Naive thymus-derived CD4-positive, alpha-beta T cell (primary cell): ENCODE data around the gene LZTR1. TPM values are rescaled to one million over a fixed set of nuclear protein-coding genes. Genes with fewer than 3 reads are reported as not detected.
A peak's percentile ranks its signal among the peaks of the same experiment; 100 is the strongest.

Source experiments
- ATAC-seq: fragments of 150-1000 bp; cut with Tn5 transposase; 2 replicates; pipeline ENCODE4 v1.10.0; 2021; ENCODE audit warnings: mild to moderate bottlenecking, moderate library complexity
- CTCF ChIA-PET: fragments of 350-600 bp; sonication (Branson Sonifier 250); formaldehyde crosslinking; loops from one replicate; lab custom pipeline; 2021; ENCODE audit warnings: antibody characterized with exemption; lab: Charles Lee
- POLR2A ChIA-PET: fragments of 350-600 bp; sonication (Branson Sonifier 250); formaldehyde crosslinking; loops from one replicate; lab custom pipeline; 2021; ENCODE audit warnings: antibody characterized with exemption, inconsistent platforms; lab: Charles Lee
- DNase-seq, 9 donors: peaks; one replicate each; pipeline versions ENCODE4 v3.0.0 to v3.0.0-alpha.2; 2020 to 2022; ENCODE audit warnings: mixed read lengths in 1 of 9
- H3K27ac ChIP-seq: one replicate; pipeline ENCODE4 v1.7.0; 2013; ENCODE audit warnings: mild to moderate bottlenecking, low read depth, low read length, moderate library complexity
- H3K27me3 ChIP-seq, 2 donors: one replicate each; pipeline ENCODE4 v1.7.0; 2013; ENCODE audit warnings: low read length in 2 of 2, mild to moderate bottlenecking in 2 of 2, moderate library complexity in 2 of 2; ENCODE audit not compliant: control insufficient read depth in 2 of 2, insufficient read depth in 2 of 2
- H3K36me3 ChIP-seq, 3 experiments: 1 replicate in 2 of 3; 2 replicates in 1 of 3; pipeline ENCODE4 v1.7.0; 2013; ENCODE audit warnings: low read length in 3 of 3, mild to moderate bottlenecking in 3 of 3, moderate library complexity in 1 of 3; ENCODE audit not compliant: insufficient read depth in 3 of 3, control insufficient read depth in 2 of 3
- H3K4me1 ChIP-seq, 2 donors: one replicate each; pipeline ENCODE4 v1.7.0; 2013; ENCODE audit warnings: low read length in 2 of 2, mild to moderate bottlenecking in 2 of 2, moderate library complexity in 1 of 2; ENCODE audit not compliant: control insufficient read depth in 2 of 2, insufficient read depth in 2 of 2
- H3K4me3 ChIP-seq: 2 replicates; pipeline ENCODE4 v1.7.0; 2013; ENCODE audit warnings: mild to moderate bottlenecking, low read length
- H3K9me3 ChIP-seq, 3 experiments: 1 replicate in 2 of 3; 2 replicates in 1 of 3; pipeline ENCODE4 v1.7.0; 2013; ENCODE audit warnings: low read length in 3 of 3; ENCODE audit not compliant: control insufficient read depth in 2 of 3
- H3K27ac Mint-ChIP-seq, 9 donors: one replicate each; pipeline ENCODE4 v1.8.0; 2020 to 2022; ENCODE audit warnings: mixed read lengths in 9 of 9, mild to moderate bottlenecking in 8 of 9, moderate library complexity in 5 of 9, inconsistent platforms in 2 of 9
- H3K27me3 Mint-ChIP-seq, 5 donors: one replicate each; pipeline ENCODE4 v1.8.0; 2021 to 2022; ENCODE audit warnings: mixed read lengths in 5 of 5, mild to moderate bottlenecking in 1 of 5
- H3K36me3 Mint-ChIP-seq, 5 donors: one replicate each; pipeline ENCODE4 v1.8.0; 2020 to 2022; ENCODE audit warnings: mixed read lengths in 5 of 5, mild to moderate bottlenecking in 3 of 5, inconsistent platforms in 1 of 5
- H3K4me1 Mint-ChIP-seq, 7 donors: one replicate each; pipeline ENCODE4 v1.8.0; 2020 to 2022; ENCODE audit warnings: mixed read lengths in 7 of 7, mild to moderate bottlenecking in 3 of 7, inconsistent platforms in 1 of 7
- H3K4me3 Mint-ChIP-seq, 10 donors: one replicate each; pipeline ENCODE4 v1.8.0; 2020 to 2022; ENCODE audit warnings: mild to moderate bottlenecking in 10 of 10, mixed read lengths in 10 of 10, moderate library complexity in 6 of 10, inconsistent platforms in 2 of 10
- H3K9me3 Mint-ChIP-seq, 11 donors: one replicate each; pipeline ENCODE4 v1.8.0; 2020 to 2022; ENCODE audit warnings: mixed read lengths in 11 of 11, mild to moderate bottlenecking in 4 of 11, inconsistent platforms in 1 of 11, moderate library complexity in 1 of 11
- intact Hi-C, 2 donors: fragments of 100-400 bp; cut with micrococcal nuclease; formaldehyde crosslinking; loops; one replicate each; pipeline ENCODE4 v1.15.1; 2023
- polyA plus RNA-seq, 2 donors: library from polyadenylated mRNA; unstranded; fragments of 300-500 nt; fragmentation: Illumina TruSeq; gene quantifications; one replicate each; pipeline ENCODE4 v1.2.3, GENCODE V29; 2021
- total RNA-seq, 6 experiments: library from RNA in 5 of 6; stranded (reverse) in 5 of 6; gene quantifications; 1 replicate in 5 of 6; 2 replicates in 1 of 6; pipeline ENCODE4 v1.2.3 and lab custom pipeline; 2021 to 2026

The LZTR1 gene
- total and polyA plus RNA-seq, 7 experiments from 2014 or later, result 11.4 to 104 (median 71.2) TPM

DNA sequence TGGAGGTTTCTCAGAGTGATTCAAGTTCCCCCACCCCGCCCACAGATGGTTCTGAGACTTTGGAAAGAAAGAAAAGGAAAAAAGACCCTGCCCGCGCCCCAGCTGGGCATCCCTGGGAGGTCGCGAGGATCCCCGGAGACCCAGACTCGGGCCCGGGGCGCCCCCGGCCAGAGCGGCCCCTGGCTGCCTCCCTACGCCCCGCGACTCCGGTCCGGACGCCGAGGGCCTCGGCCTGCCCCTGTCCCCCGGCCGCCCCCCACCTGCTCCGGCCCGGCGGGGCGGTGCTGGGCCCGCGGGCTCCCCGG is 17.3 kb upstream of the LZTR1 start:
- Mint-ChIP-seq H3K36me3 (no peaks in the 10 kb centered on the region), H3K27ac (peak overlapping the region in 5 of 9 donors; percentile 14 to 78 (median 47)), H3K4me1 (peaks cover 0 to 17% (median 12%) of the 10 kb centered on the region in 7 donors), H3K27me3 (peaks cover 4 to 33% (median 11%) of the 10 kb centered on the region in 5 donors), H3K4me3 (peak overlapping the region; percentile 72 to 88 (median 82)), H3K9me3 (peaks cover 0 to 1% (median 0%) of the 10 kb centered on the region in 11 donors)
- no peaks in the 10 kb centered on the region for H3K4me1 ChIP-seq
- no peak for DNase-seq
- no peaks in the 10 kb centered on the region for H3K27me3 ChIP-seq
- no peak for ATAC-seq
- no peak overlapping the region for H3K4me3 ChIP-seq
- peak overlapping the region; percentile 7 for H3K27ac ChIP-seq
- intact Hi-C loops, result loop anchor here in 1 of 2 donors (5.0 to 10.0 kb wide), 2 partner anchors 38 to 150 kb away; partner anchors contain the start of gene THAP7
- H3K36me3 ChIP-seq, result no peaks in the 10 kb centered on the region
- H3K9me3 ChIP-seq, result no peaks in the 10 kb centered on the region
- CTCF ChIA-PET, result no interaction called here
- POLR2A ChIA-PET, result no interaction called here

GRCh38 chr22:20965104-20965887 is 16.8 kb upstream of the LZTR1 start:
- DNase-seq (no peak), ATAC-seq (peak; percentile 44)
- Histone ChIP-seq H3K36me3 (no peaks in the 10 kb centered on the region), H3K27ac (peak overlapping the region; percentile 29), H3K4me1 (no peaks in the 10 kb centered on the region), H3K9me3 (no peaks in the 10 kb centered on the region), H3K4me3 (no peak overlapping the region), H3K27me3 (no peaks in the 10 kb centered on the region)
- peaks cover 2 to 31% (median 8%) of the 10 kb centered on the region in 5 donors for H3K27me3 Mint-ChIP-seq
- no peaks in the 10 kb centered on the region for H3K36me3 Mint-ChIP-seq
- no peak overlapping the region for H3K27ac Mint-ChIP-seq
- peaks cover 0 to 17% (median 12%) of the 10 kb centered on the region in 7 donors for H3K4me1 Mint-ChIP-seq
- peak overlapping the region in 8 of 10 donors; percentile 7 to 71 (median 52) for H3K4me3 Mint-ChIP-seq
- intact Hi-C loops, result loop anchor here in 1 of 2 donors (10.0 kb wide), 1 partner anchor 150 kb away; no protein-coding TSS in a partner anchor
- peaks cover 0 to 1% (median 0%) of the 10 kb centered on the region in 11 donors for H3K9me3 Mint-ChIP-seq
- ChIA-PET CTCF (no interaction called here), POLR2A (no interaction called here)

- Mint-ChIP-seq H3K27me3 (peaks cover 0 to 30% (median 6%) of the 10 kb centered on the region in 5 donors), H3K4me3 (peak overlapping the region in 6 of 10 donors; percentile 7 to 71 (median 45)), H3K9me3 (peaks cover 0 to 2% (median 0%) of the 10 kb centered on the region in 11 donors), H3K27ac (no peak overlapping the region), H3K36me3 (no peaks in the 10 kb centered on the region), H3K4me1 (peaks cover 0 to 17% (median 12%) of the 10 kb centered on the region in 7 donors)
- POLR2A ChIA-PET, result no interaction called here
- intact Hi-C loops, result loop anchor here in 1 of 2 donors (10.0 kb wide), 1 partner anchor 149 kb away; no protein-coding TSS in a partner anchor
- H3K4me3 ChIP-seq, result no peak overlapping the region
- H3K27ac ChIP-seq, result no peak overlapping the region
- no peaks in the 10 kb centered on the region for H3K36me3 ChIP-seq
- H3K9me3 ChIP-seq, result no peaks in the 10 kb centered on the region
- ATAC-seq (no peak), DNase-seq (no peak)
- CTCF ChIA-PET, result no interaction called here
- H3K4me1 ChIP-seq, result no peaks in the 10 kb centered on the region
- no peaks in the 10 kb centered on the region for H3K27me3 ChIP-seq
These were observed 15.9 kb upstream of the LZTR1 start for GRCh38 chr22:20965888-20966855.

GRCh38 chr22:20966883-20967696 is 15.0 kb upstream of the LZTR1 start, which contains the start of gene AIFM3:
TSS of gene AIFM3 (plus strand) at chr22:20967255. CDS start at chr22:20967945, 690 bp downstream.
- H3K27me3 Mint-ChIP-seq, result peaks cover 0 to 30% (median 6%) of the 10 kb centered on the region in 5 donors
- no peaks in the 10 kb centered on the region for H3K4me1 ChIP-seq
- no peaks in the 10 kb centered on the region for H3K36me3 ChIP-seq
- H3K9me3 Mint-ChIP-seq, result peaks cover 0 to 4% (median 0%) of the 10 kb centered on the region in 11 donors
- peak within 1 kb of the TSS in 4 of 10 donors; percentile 20 to 71 (median 38) for H3K4me3 Mint-ChIP-seq
- ChIA-PET POLR2A (interaction anchor here (2.3 kb wide), 1 partner anchor 8 kb away, joined by 6 read pairs; no protein-coding TSS in a partner anchor), CTCF (no interaction called here)
- intact Hi-C loops, result loop anchor here in 1 of 2 donors (10.0 kb wide), 1 partner anchor 148 kb away; no protein-coding TSS in a partner anchor
- ATAC-seq, result no peak
- no peak within 1 kb of the TSS for H3K4me3 ChIP-seq
- no peaks in the 10 kb centered on the region for H3K36me3 Mint-ChIP-seq
- no peak for DNase-seq
- no peaks in the 10 kb centered on the region for H3K9me3 ChIP-seq
- H3K27ac ChIP-seq, result no peak within 1 kb of the TSS
- H3K4me1 Mint-ChIP-seq, result peaks cover 0 to 13% (median 10%) of the 10 kb centered on the region in 7 donors
- no peak within 1 kb of the TSS for H3K27ac Mint-ChIP-seq
- no peaks in the 10 kb centered on the region for H3K27me3 ChIP-seq

- Histone ChIP-seq H3K4me1 (no peaks in the 10 kb centered on the region), H3K9me3 (no peaks in the 10 kb centered on the region), H3K36me3 (no peaks in the 10 kb centered on the region), H3K4me3 (no peak overlapping the region), H3K27me3 (no peaks in the 10 kb centered on the region), H3K27ac (no peak overlapping the region)
- Mint-ChIP-seq H3K27ac (no peak overlapping the region), H3K4me1 (peaks cover 0 to 12% (median 10%) of the 10 kb centered on the region in 7 donors), H3K4me3 (peak overlapping the region in 1 of 10 donors; percentile 37), H3K27me3 (peaks cover 0 to 30% (median 6%) of the 10 kb centered on the region in 5 donors), H3K9me3 (peaks cover 0 to 5% (median 0%) of the 10 kb centered on the region in 11 donors), H3K36me3 (no peaks in the 10 kb centered on the region)
- ChIA-PET POLR2A (interaction anchor here (2.3 kb wide), 1 partner anchor 9 kb away, joined by 6 read pairs; no protein-coding TSS in a partner anchor), CTCF (interaction anchor here (0.5 kb wide), 1 partner anchor 549 kb away, joined by 4 read pairs; no protein-coding TSS in a partner anchor)
- ATAC-seq (no peak), DNase-seq (no peak)
- intact Hi-C loops, result loop anchor here in 1 of 2 donors (10.0 kb wide), 1 partner anchor 147 kb away; no protein-coding TSS in a partner anchor
These were observed 14.3 kb upstream of the LZTR1 start for GRCh38 chr22:20967697-20968211.
